HepG2 (cell line): Measurements from ENCODE around the gene UCKL1. TPM values are rescaled to one million over a fixed set of nuclear protein-coding genes. Genes with fewer than 3 reads are reported as not detected.

Experiments
- ATAC-seq: fragments of 200-7000 bp; cut with Tn5 transposase; 3 replicates; pipeline ENCODE4 v1.9.1; 2020; ENCODE audit warnings: mild to moderate bottlenecking, moderate library complexity
- BruUV-seq: library from RNA; stranded (reverse); fragments of 400-500 nt; replicated peaks from 2 replicates; lab custom pipeline; 2021; lab: Mats Ljungman, UMichigan
- CTCF ChIA-PET: fragments of 300-600 bp; formaldehyde crosslinking; extraction: SDS; loops from one replicate; lab custom pipeline; 2021; ENCODE audit warnings: low total read pairs, inconsistent platforms, low intra/inter-chr PET ratio; lab: Yijun Ruan, JAX
- POLR2A ChIA-PET: fragments of 350-600 bp; sonication (Branson Sonifier 250); formaldehyde crosslinking; loops from one replicate; lab custom pipeline; 2020; ENCODE audit warnings: antibody characterized with exemption, inconsistent platforms; lab: Yijun Ruan, JAX
- DNase-seq: peaks from one replicate; pipeline ENCODE4 v3.0.0-alpha.2; 2015; ENCODE audit warnings: low spot score
- FAIRE-seq: peaks from 3 replicates; lab custom pipeline; 2011; peaks lifted over from hg19 to GRCh38; lab: Jason Lieb, UNC
- H2AFZ ChIP-seq: one replicate; pipeline ENCODE4 v1.6.1; 2011; ENCODE audit warnings: low read length, inconsistent platforms
- H3K27ac ChIP-seq: fragments of 300-600 bp; 3 replicates; pipeline ENCODE4 v1.8.0; 2011; ENCODE audit warnings: mixed run types, mild to moderate bottlenecking, mixed read lengths, low read length, inconsistent platforms; ENCODE audit not compliant: insufficient read depth; ENCODE audit errors: extremely low read length
- H3K27me3 ChIP-seq, 2 experiments: fragments of 200-600 bp in 1 of 2; 2 replicates in 1 of 2; 3 replicates in 1 of 2; pipeline versions ENCODE4 v1.6.0 to v1.8.0; 2011; ENCODE audit warnings: low read length in 2 of 2, mild to moderate bottlenecking in 2 of 2, moderate library complexity in 2 of 2, inconsistent platforms in 1 of 2; ENCODE audit not compliant: insufficient read depth in 2 of 2, control insufficient read depth in 1 of 2
- H3K36me3 ChIP-seq, 2 experiments: fragments of 200-600 bp in 1 of 2; replicated peaks in 1 of 2; 2 replicates in 1 of 2; 3 replicates in 1 of 2; pipeline versions ENCODE4 v1.5.1 to v1.8.0; 2011; ENCODE audit warnings: low read length in 2 of 2, inconsistent platforms in 1 of 2; ENCODE audit not compliant: insufficient read depth in 2 of 2, control insufficient read depth in 1 of 2
- H3K4me1 ChIP-seq: 2 replicates; pipeline ENCODE4 v1.5.1; 2012; ENCODE audit warnings: low read length, inconsistent platforms; ENCODE audit not compliant: insufficient read depth
- H3K4me2 ChIP-seq: 2 replicates; pipeline ENCODE4 v1.6.0; 2011; ENCODE audit warnings: low read depth, low read length, inconsistent platforms
- H3K4me3 ChIP-seq, 3 experiments: fragments of 200-600 bp in 1 of 3; sonication (generic), shearing (Covaris generic) in 1 of 3; replicated peaks in 1 of 3; 2 replicates each; pipeline ENCODE4 v1.5.1; 2011 to 2016; ENCODE audit warnings: low read length in 3 of 3, inconsistent platforms in 2 of 3, low read depth in 2 of 3, mild to moderate bottlenecking in 2 of 3, control low read depth in 1 of 3, mixed read lengths in 1 of 3; ENCODE audit not compliant: insufficient read depth in 1 of 3
- H3K79me2 ChIP-seq: one replicate; pipeline ENCODE4 v1.6.1; 2011; ENCODE audit warnings: low read length, inconsistent platforms; ENCODE audit not compliant: insufficient read depth
- H3K9ac ChIP-seq: 2 replicates; pipeline ENCODE4 v1.6.0; 2011; ENCODE audit warnings: mild to moderate bottlenecking, low read depth, low read length, inconsistent platforms; ENCODE audit not compliant: insufficient read depth
- H3K9me3 ChIP-seq: 2 replicates; pipeline ENCODE4 v1.5.1; 2012; ENCODE audit warnings: mild to moderate bottlenecking, low read length
- H4K20me1 ChIP-seq: 2 replicates; pipeline ENCODE4 v1.6.0; 2011; ENCODE audit warnings: inconsistent platforms, mild to moderate bottlenecking, low read length, moderate library complexity; ENCODE audit not compliant: insufficient read depth
- ATF3 ChIP-seq: sonication (generic); formaldehyde crosslinking; IDR thresholded peaks from 2 replicates; pipeline ENCODE4 v1.4.0; 2020; ENCODE audit warnings: missing genetic modification reagents
- HNRNPH1 ChIP-seq: fragments of 200-400 bp; formaldehyde crosslinking; optimal IDR thresholded peaks from 2 replicates; pipeline ENCODE3; 2017; ENCODE audit warnings: mild to moderate bottlenecking, low read depth, low read length
- LRRFIP1 ChIP-seq: sonication (generic); formaldehyde crosslinking; conservative IDR thresholded peaks from 2 replicates; pipeline ENCODE4 v1.4.0; 2020; ENCODE audit warnings: missing genetic modification reagents
- NFIC ChIP-seq: IDR thresholded peaks from 2 replicates; pipeline ENCODE4 v1.6.1; 2012; ENCODE audit warnings: mild to moderate bottlenecking, low read length, inconsistent platforms
- ZBTB40 ChIP-seq, 2 experiments: fragments of 450-650 bp in 1 of 2; sonication (generic) in 1 of 2; formaldehyde crosslinking in 1 of 2; IDR thresholded peaks; 2 replicates each; pipeline versions ENCODE4 v1.6.1 to v1.8.0; 2016 to 2022; ENCODE audit warnings: antibody characterized with exemption in 1 of 2, mild to moderate bottlenecking in 1 of 2, missing genetic modification reagents in 1 of 2
- ZFP91 ChIP-seq: sonication (generic); formaldehyde crosslinking; IDR thresholded peaks from 2 replicates; pipeline ENCODE4 v1.9.0; 2022; ENCODE audit warnings: missing genetic modification reagents, mild to moderate bottlenecking, borderline replicate concordance
- ZNF788 ChIP-seq: sonication (generic); formaldehyde crosslinking; IDR thresholded peaks from 2 replicates; pipeline ENCODE4 v1.5.0; 2020; ENCODE audit warnings: mild to moderate bottlenecking, missing genetic modification reagents, borderline replicate concordance
- WGBS: methylation state at CpG from one replicate; pipeline ENCODE4 v1.1.6; 2017; ENCODE audit warnings: low lambda C conversion rate; 5-methylcytosine and 5-hydroxymethylcytosine counted together
- in situ Hi-C: cut with HindIII; loops from 2 replicates; pipeline ENCODE4 v1.10.0; 2017; ENCODE audit warnings: low pct_unique_long_range_greater_than_20kb; ENCODE audit not compliant: extremely low pct_ligation_motif_present
- intact Hi-C: fragments of 100-400 bp; cut with micrococcal nuclease; formaldehyde crosslinking; loops from one replicate; pipeline ENCODE4 v1.10.0; 2022; ENCODE audit not compliant: unreplicated experiment
- polyA plus RNA-seq, 8 experiments: library from polyadenylated mRNA; depleted of rRNA in 3 of 8; stranded (reverse) in 7 of 8; unstranded in 1 of 8; fragments of >200 nt; fragmentation: Illumina TruSeq in 4 of 8; extraction: Trizol in 4 of 8; gene quantifications; 2 replicates each; pipeline versions ENCODE4 v1.2.1 to v1.2.3, GENCODE V29; 2011 to 2016; ENCODE audit warnings: low read depth in 4 of 8, missing spikeins in 1 of 8, mixed read lengths in 1 of 8; ENCODE audit not compliant: insufficient read depth in 1 of 8
- total RNA-seq, 5 experiments: library from RNA; depleted of rRNA; stranded (reverse); fragments of >200 nt; fragmentation: Illumina TruSeq; extraction: Trizol; gene quantifications; 2 replicates each; pipeline ENCODE4 v1.2.3, GENCODE V29; 2016; ENCODE audit warnings: low read depth in 1 of 5

UCKL1 gene
- total and polyA plus RNA-seq, 2 of the 13 experiments (the other 11 are each of a cell fraction or from before 2014, with no cell fraction given), result 50.2 to 126 TPM

- TF ChIP-seq ZNF788 (CRISPR knock-in tag) (0 out of 2 replicates have a peak, but pooled peaks have one; percentile 27), LRRFIP1 (no peak), ZFP91 (peak; percentile 25; the same call in 1 of the 2 replicates), HNRNPH1 (peak; percentile 3)
These were observed 15.5 kb downstream of the UCKL1 start (continued) for GRCh38 chr20:63940472-63941266.

- Histone ChIP-seq H3K9ac (no peak overlapping the region), H3K79me2 (no peaks in the 10 kb centered on the region), H3K4me2 (no peak overlapping the region), H3K9me3 (no peaks in the 10 kb centered on the region), H3K4me3 (no peak overlapping the region), H3K27me3 (no peaks in the 10 kb centered on the region), H3K4me1 (no peaks in the 10 kb centered on the region), H2AFZ (no peak overlapping the region), H3K36me3 (peaks cover 48 to 76% of the 10 kb centered on the region in 2 experiments), H3K27ac (no peak overlapping the region), H4K20me1 (peaks cover 22% of the 10 kb centered on the region; the same call in 1 of the 2 replicates)
- CTCF ChIA-PET, result no interaction called here
- 98% methylated on average over 20 of the region's 23 CpGs for WGBS
- intact Hi-C loops (no loop called here), in situ Hi-C loops (no loop called here)
- no peak for FAIRE-seq
- TSS peak; percentile 48 for BruUV-seq
- ATAC-seq, result no peak
- no peak for DNase-seq
- POLR2A ChIA-PET, result interaction anchor here (0.9 kb wide), 1 partner anchor 16 kb away, joined by 4 read pairs; the partner anchor contains the start of gene UCKL1
- TF ChIP-seq ZBTB40 (IDR thresholded peaks at IDR 0.05), result no peak
- TF ChIP-seq ZBTB40 (CRISPR knock-in tag; IDR thresholded peaks at IDR 0.05), result no peak
- no peak for TF ChIP-seq ATF3 (CRISPR knock-in tag)
- TF ChIP-seq NFIC, result no peak
These were observed 16.1 kb downstream of the UCKL1 start for GRCh38 chr20:63940071-63940471.
